NCI-H524 treated with DMSO at 0.1 percent for 48 hours (cell line): Measurements from ENCODE around the gene CRYGN.

Source experiments
- DNase-seq: peaks from one replicate; lab custom pipeline; 2025; lab: John Stamatoyannopoulos, UW

Gene CRYGN

DNA sequence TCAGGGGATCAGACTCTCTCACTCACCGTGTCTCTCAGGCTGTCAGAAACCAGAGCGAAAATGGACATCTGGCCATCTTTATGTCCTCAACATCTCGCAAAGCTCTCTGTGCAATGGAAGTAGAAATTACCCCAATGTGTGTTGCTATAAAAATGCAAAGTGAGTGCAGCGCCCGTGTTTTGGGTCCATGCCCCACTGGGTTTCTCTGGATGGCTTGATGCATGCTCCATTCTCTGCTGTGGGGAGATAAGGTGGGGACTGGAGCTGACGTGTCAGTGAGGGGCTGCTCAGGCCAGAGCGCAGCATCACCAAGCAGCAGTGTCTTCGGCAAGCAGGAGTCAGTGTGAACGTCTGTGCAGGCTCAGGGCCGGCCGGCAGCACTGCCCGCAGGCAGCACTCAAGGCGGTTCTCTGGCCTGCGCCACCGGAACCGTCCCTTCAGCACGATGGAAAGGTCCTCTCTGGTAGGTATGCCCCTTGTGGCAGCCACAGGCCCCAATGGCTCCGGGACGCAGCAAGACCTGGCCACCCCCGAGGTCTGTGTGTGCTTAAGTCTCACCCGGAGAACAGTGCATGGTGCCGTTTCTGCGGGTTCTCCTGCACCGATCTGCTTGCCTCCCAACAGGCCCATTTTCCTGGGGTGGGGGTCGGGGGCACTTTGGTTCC, 60.3 kb downstream of the CRYGN start:
- DNase-seq, result no peak

DNA sequence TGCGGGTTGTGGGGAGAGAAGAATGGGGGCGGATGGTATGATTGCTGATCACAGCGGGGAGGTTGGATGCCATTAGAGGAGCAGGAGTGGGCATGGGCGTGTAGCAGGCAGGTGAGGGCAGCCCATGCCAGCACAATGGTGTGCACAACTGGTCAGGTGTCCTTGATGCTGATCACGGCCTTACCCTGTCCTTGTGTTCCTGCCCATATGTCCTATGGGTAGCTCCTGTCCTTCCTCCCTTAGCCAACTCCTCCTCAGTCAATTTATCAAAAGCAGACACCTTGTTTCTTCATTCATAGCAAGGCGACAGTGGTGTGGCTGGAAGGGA, 60.8 kb downstream of the CRYGN start:
- DNase-seq, result no peak
